Measurements from ENCODE around the gene TPSAB1. TPM values are rescaled to one million over a fixed set of nuclear protein-coding genes. Genes with fewer than 3 reads are reported as not detected.

Gene TPSAB1
- total RNA-seq, 1 experiment from 2014 or later: not detected

DNA sequence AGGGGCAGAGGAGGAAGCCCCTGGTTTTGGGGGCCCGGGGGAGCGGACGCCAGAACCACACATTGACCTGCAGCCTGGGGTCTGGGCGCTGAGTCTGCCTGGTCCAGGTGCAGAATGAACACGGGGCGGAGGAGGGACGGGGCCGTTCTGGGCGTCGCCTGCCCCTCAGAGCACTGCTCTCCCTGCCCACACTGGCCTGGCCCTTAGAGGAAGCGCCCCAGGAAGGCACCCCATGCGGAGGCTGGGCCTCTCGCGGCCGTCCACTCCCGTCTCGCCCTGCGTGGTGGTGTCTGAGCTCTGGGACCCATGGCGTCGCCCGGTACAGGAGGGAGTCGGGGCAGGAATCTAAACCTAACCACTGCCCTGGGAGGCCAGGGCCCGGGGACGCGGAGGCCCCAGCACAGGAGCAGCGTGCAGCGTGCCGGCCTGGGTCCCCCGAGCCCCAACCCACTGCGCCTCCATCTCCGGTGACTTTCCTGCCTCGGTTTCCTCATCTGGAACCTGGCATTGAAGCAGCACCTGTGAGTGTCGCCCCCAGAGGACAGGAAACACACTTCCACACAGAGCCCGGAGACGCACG is 19.7 kb downstream of the TPSAB1 start:
- Histone ChIP-seq H3K27ac (ENCODE audit: low read length) (no peak overlapping the region), H3K4me1 (ENCODE audit: control insufficient read depth, insufficient read depth, low read length) (no peaks in the 10 kb centered on the region; the same call in 1 of the 2 replicates), H3K9me3 (ENCODE audit: control insufficient read depth, insufficient read depth, low read depth, low read length) (no peaks in the 10 kb centered on the region), H3K27me3 (ENCODE audit: control insufficient read depth, insufficient read depth, low read length) (no peaks in the 10 kb centered on the region), H3K4me3 (ENCODE audit: low read depth in 2 of 2, low read length in 2 of 2) (no peak overlapping the region), H3K36me3 (ENCODE audit: control insufficient read depth, insufficient read depth, low read length) (no peaks in the 10 kb centered on the region)
- in situ Hi-C loops (cut with HindIII; ENCODE audit: low pct_unique_long_range_greater_than_20kb, low sequenced_read_pairs): no loop called here
- intact Hi-C loops (cut with micrococcal nuclease; ENCODE audit: unreplicated experiment): no loop called here
- TF ChIP-seq, protein P1, sequence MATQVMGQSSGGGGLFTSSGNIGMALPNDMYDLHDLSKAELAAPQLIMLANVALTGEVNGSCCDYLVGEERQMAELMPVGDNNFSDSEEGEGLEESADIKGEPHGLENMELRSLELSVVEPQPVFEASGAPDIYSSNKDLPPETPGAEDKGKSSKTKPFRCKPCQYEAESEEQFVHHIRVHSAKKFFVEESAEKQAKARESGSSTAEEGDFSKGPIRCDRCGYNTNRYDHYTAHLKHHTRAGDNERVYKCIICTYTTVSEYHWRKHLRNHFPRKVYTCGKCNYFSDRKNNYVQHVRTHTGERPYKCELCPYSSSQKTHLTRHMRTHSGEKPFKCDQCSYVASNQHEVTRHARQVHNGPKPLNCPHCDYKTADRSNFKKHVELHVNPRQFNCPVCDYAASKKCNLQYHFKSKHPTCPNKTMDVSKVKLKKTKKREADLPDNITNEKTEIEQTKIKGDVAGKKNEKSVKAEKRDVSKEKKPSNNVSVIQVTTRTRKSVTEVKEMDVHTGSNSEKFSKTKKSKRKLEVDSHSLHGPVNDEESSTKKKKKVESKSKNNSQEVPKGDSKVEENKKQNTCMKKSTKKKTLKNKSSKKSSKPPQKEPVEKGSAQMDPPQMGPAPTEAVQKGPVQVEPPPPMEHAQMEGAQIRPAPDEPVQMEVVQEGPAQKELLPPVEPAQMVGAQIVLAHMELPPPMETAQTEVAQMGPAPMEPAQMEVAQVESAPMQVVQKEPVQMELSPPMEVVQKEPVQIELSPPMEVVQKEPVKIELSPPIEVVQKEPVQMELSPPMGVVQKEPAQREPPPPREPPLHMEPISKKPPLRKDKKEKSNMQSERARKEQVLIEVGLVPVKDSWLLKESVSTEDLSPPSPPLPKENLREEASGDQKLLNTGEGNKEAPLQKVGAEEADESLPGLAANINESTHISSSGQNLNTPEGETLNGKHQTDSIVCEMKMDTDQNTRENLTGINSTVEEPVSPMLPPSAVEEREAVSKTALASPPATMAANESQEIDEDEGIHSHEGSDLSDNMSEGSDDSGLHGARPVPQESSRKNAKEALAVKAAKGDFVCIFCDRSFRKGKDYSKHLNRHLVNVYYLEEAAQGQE (IDR thresholded peaks at IDR 0.05; ENCODE audit: insufficient read depth in 1 of 2, low read depth in 2 of 2, low read length in 1 of 2): no peak
- TF ChIP-seq TCF7L2 (IDR thresholded peaks at IDR 0.05; ENCODE audit: low read depth, low read length) (no peak), SIN3A (IDR thresholded peaks at IDR 0.05; ENCODE audit: borderline replicate concordance, insufficient read depth, low read depth, low read length) (no peak), POLR2AphosphoS5 (IDR thresholded peaks at IDR 0.05; ENCODE audit: low read depth, low read length) (no peak)
- TF ChIP-seq, protein P2, sequence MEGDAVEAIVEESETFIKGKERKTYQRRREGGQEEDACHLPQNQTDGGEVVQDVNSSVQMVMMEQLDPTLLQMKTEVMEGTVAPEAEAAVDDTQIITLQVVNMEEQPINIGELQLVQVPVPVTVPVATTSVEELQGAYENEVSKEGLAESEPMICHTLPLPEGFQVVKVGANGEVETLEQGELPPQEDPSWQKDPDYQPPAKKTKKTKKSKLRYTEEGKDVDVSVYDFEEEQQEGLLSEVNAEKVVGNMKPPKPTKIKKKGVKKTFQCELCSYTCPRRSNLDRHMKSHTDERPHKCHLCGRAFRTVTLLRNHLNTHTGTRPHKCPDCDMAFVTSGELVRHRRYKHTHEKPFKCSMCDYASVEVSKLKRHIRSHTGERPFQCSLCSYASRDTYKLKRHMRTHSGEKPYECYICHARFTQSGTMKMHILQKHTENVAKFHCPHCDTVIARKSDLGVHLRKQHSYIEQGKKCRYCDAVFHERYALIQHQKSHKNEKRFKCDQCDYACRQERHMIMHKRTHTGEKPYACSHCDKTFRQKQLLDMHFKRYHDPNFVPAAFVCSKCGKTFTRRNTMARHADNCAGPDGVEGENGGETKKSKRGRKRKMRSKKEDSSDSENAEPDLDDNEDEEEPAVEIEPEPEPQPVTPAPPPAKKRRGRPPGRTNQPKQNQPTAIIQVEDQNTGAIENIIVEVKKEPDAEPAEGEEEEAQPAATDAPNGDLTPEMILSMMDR (IDR thresholded peaks at IDR 0.05): no peak
- POLR2A ChIA-PET: no interaction called here
- BruUV-seq (replicated peaks): no TSS peak
- CTCF ChIA-PET: no interaction called here
- ATAC-seq (no peak), DNase-seq (ENCODE audit: low read depth, low spot score) (no peak)

DNA sequence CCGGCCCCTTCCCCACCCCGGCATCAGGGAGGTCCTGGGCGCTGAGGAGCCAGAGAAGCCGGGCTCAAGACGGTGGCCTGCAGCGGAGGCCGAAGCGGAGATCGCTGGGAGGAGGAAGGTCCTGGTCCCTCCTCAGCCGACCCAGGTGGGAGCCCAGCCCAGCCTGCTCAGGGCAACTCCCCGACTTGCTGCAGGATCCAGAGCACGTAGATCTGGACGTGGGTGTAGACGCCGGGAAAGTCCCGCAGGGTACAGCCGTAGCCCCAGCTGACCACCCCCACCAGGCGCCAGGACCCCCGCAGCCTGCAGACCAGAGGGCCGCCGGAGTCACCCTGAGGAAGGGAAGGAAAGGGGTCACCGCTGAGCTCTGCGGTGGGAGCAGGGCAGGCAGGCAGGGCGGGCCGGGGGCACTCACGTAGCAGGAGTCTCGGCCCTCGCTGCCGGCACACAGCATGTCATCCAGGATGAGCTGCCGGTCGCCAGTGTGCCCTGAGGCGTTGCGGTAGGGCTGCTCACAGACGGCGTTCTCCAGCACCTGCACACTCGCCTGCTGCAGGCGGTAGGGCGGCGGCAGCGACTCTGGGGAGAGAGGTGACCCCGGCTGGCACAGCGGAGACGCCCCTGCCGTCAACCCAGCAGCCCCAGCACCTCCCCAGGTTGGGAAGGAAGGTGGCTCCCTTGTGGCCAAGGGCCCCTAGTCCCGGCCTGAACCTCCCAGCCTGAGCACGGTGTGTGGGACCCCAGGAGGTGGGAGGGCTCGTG is 20.8 kb downstream of the TPSAB1 start:
- POLR2A ChIA-PET: no interaction called here
- no TSS peak for BruUV-seq (replicated peaks)
- Histone ChIP-seq H3K4me1 (ENCODE audit: control insufficient read depth, insufficient read depth, low read length) (no peaks in the 10 kb centered on the region; the same call in 1 of the 2 replicates), H3K27me3 (ENCODE audit: control insufficient read depth, insufficient read depth, low read length) (no peaks in the 10 kb centered on the region), H3K9me3 (ENCODE audit: control insufficient read depth, insufficient read depth, low read depth, low read length) (no peaks in the 10 kb centered on the region), H3K36me3 (ENCODE audit: control insufficient read depth, insufficient read depth, low read length) (no peaks in the 10 kb centered on the region), H3K27ac (ENCODE audit: low read length) (no peak overlapping the region), H3K4me3 (ENCODE audit: low read depth in 2 of 2, low read length in 2 of 2) (no peak overlapping the region)
- ATAC-seq: no peak
- in situ Hi-C loops (cut with HindIII; ENCODE audit: low pct_unique_long_range_greater_than_20kb, low sequenced_read_pairs) (no loop called here), intact Hi-C loops (cut with micrococcal nuclease; ENCODE audit: unreplicated experiment) (no loop called here)
- no peak for DNase-seq (ENCODE audit: low read depth, low spot score)
- CTCF ChIA-PET: no interaction called here
- TF ChIP-seq TCF7L2 (IDR thresholded peaks at IDR 0.05; ENCODE audit: low read depth, low read length) (no peak), SIN3A (IDR thresholded peaks at IDR 0.05; ENCODE audit: borderline replicate concordance, insufficient read depth, low read depth, low read length) (no peak), POLR2AphosphoS5 (IDR thresholded peaks at IDR 0.05; ENCODE audit: low read depth, low read length) (no peak)
- TF ChIP-seq, protein P1 (IDR thresholded peaks at IDR 0.05; ENCODE audit: insufficient read depth in 1 of 2, low read depth in 2 of 2, low read length in 1 of 2): no peak
- TF ChIP-seq, protein P2 (IDR thresholded peaks at IDR 0.05): no peak
